ACC112 (cell line): Measurements from ENCODE around the gene CREB5.

Experiments
- H2AFZ ChIP-seq: fragments of 200-600 bp; sonication (generic); one replicate; pipeline ENCODE4 v1.6.0; 2017; ENCODE audit warnings: antibody characterized with exemption, low read length; ENCODE audit not compliant: unreplicated experiment
- H3K27ac ChIP-seq: fragments of 200-600 bp; sonication (generic); 2 replicates; pipeline ENCODE4 v1.5.1; 2014; ENCODE audit warnings: low read depth, mild to moderate bottlenecking, antibody characterized with exemption, low read length, moderate library complexity
- H3K27me3 ChIP-seq: fragments of 200-600 bp; sonication (generic); 2 replicates; pipeline ENCODE4 v1.6.1; 2014; ENCODE audit warnings: mild to moderate bottlenecking, antibody characterized with exemption, low read length, moderate library complexity, mixed read lengths; ENCODE audit not compliant: insufficient read depth
- H3K36me3 ChIP-seq: fragments of 200-600 bp; sonication (generic); 2 replicates; pipeline ENCODE4 v1.6.1; 2016; ENCODE audit warnings: mild to moderate bottlenecking, antibody characterized with exemption, low read length, moderate library complexity, mixed read lengths; ENCODE audit not compliant: insufficient read depth
- H3K4me1 ChIP-seq: fragments of 200-600 bp; sonication (generic); one replicate; pipeline ENCODE4 v1.6.1; 2016; ENCODE audit warnings: low read length, mixed read lengths; ENCODE audit not compliant: insufficient read depth, unreplicated experiment, control insufficient read depth
- H3K4me3 ChIP-seq: fragments of 200-600 bp; sonication (generic); 2 replicates; pipeline ENCODE4 v1.5.1; 2014; ENCODE audit warnings: mild to moderate bottlenecking, low read depth, low read length
- H3K79me2 ChIP-seq: fragments of 200-600 bp; sonication (generic); one replicate; pipeline ENCODE4 v1.6.0; 2016; ENCODE audit warnings: low read length; ENCODE audit not compliant: control insufficient read depth, unreplicated experiment, insufficient read depth

Gene CREB5

DNA sequence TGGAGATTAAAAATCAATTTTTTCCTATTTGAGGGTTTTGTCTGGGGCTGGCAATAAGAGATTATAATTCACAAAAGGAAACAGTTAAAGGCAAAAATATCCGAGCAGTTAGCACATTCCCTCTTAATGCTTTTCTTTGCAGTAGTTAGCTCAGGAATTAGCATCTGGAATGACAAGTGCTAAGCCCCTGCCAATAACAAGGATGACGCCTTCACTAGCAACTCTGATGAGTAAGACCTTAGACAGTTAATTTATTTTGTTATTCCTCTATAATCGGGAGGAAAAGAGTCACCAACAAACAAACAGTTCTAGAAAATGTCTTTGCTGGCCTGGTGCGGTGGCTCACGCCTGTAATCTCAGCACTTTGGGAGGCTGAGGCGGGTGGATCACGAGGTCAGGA is 394.5 kb downstream of the CREB5 start:
- peaks cover 23% of the 10 kb centered on the region for H3K4me1 ChIP-seq
- H2AFZ ChIP-seq = no peak overlapping the region
- no peaks in the 10 kb centered on the region for H3K36me3 ChIP-seq
- H3K27me3 ChIP-seq = no peaks in the 10 kb centered on the region
- H3K79me2 ChIP-seq = no peaks in the 10 kb centered on the region
- H3K27ac ChIP-seq = no peak overlapping the region
- H3K4me3 ChIP-seq = no peak overlapping the region

- Histone ChIP-seq H3K79me2 (no peaks in the 10 kb centered on the region), H3K4me3 (no peak overlapping the region), H3K4me1 (peaks cover 23% of the 10 kb centered on the region), H3K27me3 (no peaks in the 10 kb centered on the region), H3K27ac (no peak overlapping the region), H2AFZ (no peak overlapping the region), H3K36me3 (no peaks in the 10 kb centered on the region)
These were observed 395.2 kb downstream of the CREB5 start for GRCh38 chr7:28807396-28807994.

- Histone ChIP-seq H3K36me3 (no peaks in the 10 kb centered on the region), H3K4me1 (peaks cover 23% of the 10 kb centered on the region), H3K79me2 (no peaks in the 10 kb centered on the region), H2AFZ (no peak overlapping the region), H3K27ac (no peak overlapping the region), H3K4me3 (no peak overlapping the region), H3K27me3 (no peaks in the 10 kb centered on the region)
These were observed 396.6 kb downstream of the CREB5 start for GRCh38 chr7:28808796-28809533.

DNA sequence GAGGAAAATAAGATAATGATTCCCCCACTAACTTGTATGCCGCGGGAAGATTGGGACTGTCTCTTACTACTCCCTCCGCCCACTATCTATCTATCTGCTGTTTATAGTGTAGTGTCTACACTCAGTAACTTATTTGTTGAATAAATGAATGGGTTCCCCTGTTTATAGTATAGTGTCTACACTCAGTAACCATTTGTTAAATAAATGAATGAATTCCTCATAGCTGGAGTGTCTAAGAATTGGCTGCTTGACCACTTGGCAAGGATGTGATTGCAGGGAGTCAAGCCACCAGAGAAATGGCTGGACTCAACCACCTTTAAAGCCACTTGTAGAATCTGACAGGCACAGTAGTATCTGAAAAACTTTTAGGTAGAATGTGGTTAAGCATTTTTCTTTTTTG is 398.7 kb downstream of the CREB5 start:
- peaks cover 13% of the 10 kb centered on the region for H3K4me1 ChIP-seq
- H3K27ac ChIP-seq = no peak overlapping the region
- H2AFZ ChIP-seq = no peak overlapping the region
- H3K27me3 ChIP-seq = no peaks in the 10 kb centered on the region
- H3K4me3 ChIP-seq = no peak overlapping the region
- no peaks in the 10 kb centered on the region for H3K79me2 ChIP-seq
- no peaks in the 10 kb centered on the region for H3K36me3 ChIP-seq

DNA sequence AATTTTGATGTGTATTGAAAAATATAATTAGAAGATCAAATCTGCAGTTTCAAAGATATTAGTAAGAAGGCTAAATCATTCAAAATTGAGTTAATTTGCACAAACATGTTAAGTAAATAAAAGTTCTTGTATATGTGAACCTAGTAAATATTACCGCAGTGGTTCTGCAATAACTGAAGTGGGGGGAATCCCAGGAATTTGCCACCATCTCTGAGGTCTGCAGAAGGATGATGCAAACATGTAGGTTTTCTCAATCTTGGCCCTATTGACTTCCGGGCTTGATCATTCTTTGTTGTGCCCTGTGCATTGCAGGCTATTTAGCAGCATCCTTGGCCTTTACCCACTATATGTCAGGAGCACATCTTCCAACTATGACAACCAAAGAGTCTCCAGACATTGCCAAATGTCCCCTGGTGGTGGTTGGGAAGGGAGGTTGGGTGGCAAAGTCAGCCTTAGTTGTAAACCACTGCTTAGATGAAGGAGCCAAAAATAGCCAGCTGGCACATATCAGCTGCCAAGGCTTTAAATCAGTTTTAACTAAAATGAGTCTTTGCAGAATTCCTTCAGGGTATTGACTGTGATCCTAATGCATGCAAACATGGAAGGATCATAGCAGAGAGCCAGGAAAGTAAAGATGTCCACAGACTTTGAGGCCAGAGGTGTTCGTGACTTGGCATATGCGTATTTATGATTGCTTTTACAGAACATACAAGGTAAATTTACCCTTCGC is 399.5 kb downstream of the CREB5 start:
- no peak overlapping the region for H3K27ac ChIP-seq
- H3K36me3 ChIP-seq = no peaks in the 10 kb centered on the region
- peaks cover 13% of the 10 kb centered on the region for H3K4me1 ChIP-seq
- H3K4me3 ChIP-seq = no peak overlapping the region
- H2AFZ ChIP-seq = no peak overlapping the region
- no peaks in the 10 kb centered on the region for H3K79me2 ChIP-seq
- no peaks in the 10 kb centered on the region for H3K27me3 ChIP-seq

DNA sequence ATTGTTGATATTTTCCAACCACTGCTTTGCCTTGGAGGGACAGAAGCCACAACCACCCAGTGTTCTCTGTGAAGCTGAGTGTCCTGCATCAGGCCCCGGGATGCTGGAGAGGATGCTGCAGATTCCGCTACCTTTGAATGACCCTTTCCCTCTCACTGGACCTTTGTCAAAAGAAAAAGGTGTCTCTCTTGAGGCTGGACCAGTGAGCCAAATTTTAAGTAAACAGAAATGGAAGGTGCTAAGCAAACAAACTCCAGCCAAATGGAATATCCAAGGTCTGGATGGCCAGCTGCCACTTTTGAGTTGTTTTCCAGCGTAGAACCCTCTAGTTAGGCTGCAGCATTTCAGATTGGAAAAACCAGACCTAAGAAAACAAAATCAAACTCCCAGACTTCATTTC is 400.3 kb downstream of the CREB5 start:
- no peak overlapping the region for H3K27ac ChIP-seq
- no peaks in the 10 kb centered on the region for H3K79me2 ChIP-seq
- no peak overlapping the region for H3K4me3 ChIP-seq
- H3K36me3 ChIP-seq = no peaks in the 10 kb centered on the region
- H3K27me3 ChIP-seq = no peaks in the 10 kb centered on the region
- peaks cover 9% of the 10 kb centered on the region for H3K4me1 ChIP-seq
- no peak overlapping the region for H2AFZ ChIP-seq

GRCh38 chr7:28813243-28813962 is 401.1 kb downstream of the CREB5 start:
- Histone ChIP-seq H3K36me3 (no peaks in the 10 kb centered on the region), H3K4me3 (no peak overlapping the region), H3K4me1 (peaks cover 3% of the 10 kb centered on the region), H3K27ac (no peak overlapping the region), H3K79me2 (no peaks in the 10 kb centered on the region), H3K27me3 (no peaks in the 10 kb centered on the region), H2AFZ (no peak overlapping the region)

DNA sequence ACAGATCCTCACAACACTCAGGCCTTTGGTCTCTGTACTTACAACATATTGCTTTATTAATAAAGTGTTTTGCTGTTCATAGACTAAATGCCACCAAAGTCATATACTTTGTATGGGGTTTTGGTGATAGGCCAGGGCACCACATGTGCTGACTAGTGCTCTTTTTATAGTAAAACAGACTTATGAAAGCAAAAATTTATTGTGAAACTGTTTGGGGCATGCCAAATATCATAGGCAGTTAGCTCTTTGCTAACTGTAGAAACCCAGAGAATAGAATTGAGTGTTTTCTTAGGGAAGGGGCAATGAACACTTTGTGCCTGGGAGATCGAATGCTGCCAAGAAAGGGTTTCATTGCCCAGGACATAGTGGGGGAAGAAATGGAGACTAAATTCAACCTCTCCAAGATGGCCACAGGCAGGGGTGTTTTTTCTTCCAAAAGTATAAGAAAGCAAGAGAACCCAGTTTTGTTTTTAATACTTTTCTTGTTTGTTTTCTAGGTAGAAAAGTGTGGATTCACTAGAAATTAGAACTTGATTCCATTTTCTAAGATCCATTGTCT is 403.1 kb downstream of the CREB5 start:
- no peaks in the 10 kb centered on the region for H3K36me3 ChIP-seq
- no peaks in the 10 kb centered on the region for H3K79me2 ChIP-seq
- no peak overlapping the region for H3K4me3 ChIP-seq
- no peaks in the 10 kb centered on the region for H3K27me3 ChIP-seq
- H3K4me1 ChIP-seq = no peaks in the 10 kb centered on the region
- no peak overlapping the region for H2AFZ ChIP-seq
- no peak overlapping the region for H3K27ac ChIP-seq

DNA sequence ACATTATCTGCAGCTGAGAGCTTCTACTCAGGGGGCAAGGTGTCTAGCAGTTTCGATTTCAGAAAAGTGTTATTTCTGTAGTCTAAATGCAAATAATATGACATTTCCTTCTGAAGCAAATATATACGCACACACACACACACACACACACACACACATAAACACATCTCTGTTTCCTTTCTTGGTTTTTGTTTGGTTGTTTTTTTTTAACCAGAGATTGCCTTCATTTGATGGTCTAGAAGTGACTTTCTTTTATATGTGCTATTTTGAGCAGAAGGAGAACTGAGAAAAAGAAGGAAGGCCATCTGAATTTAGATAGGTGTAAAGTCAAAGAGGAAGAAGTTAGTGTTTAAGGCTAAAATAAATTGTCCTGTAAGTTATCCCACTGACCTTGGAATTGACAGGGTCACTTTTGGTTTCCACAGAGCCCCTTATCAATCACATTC is 403.6 kb downstream of the CREB5 start:
- no peaks in the 10 kb centered on the region for H3K27me3 ChIP-seq
- no peaks in the 10 kb centered on the region for H3K4me1 ChIP-seq
- no peaks in the 10 kb centered on the region for H3K79me2 ChIP-seq
- H3K27ac ChIP-seq = no peak overlapping the region
- H3K36me3 ChIP-seq = no peaks in the 10 kb centered on the region
- no peak overlapping the region for H3K4me3 ChIP-seq
- H2AFZ ChIP-seq = no peak overlapping the region

- Histone ChIP-seq H3K4me1 (no peaks in the 10 kb centered on the region), H3K4me3 (no peak overlapping the region), H3K27ac (no peak overlapping the region), H3K79me2 (no peaks in the 10 kb centered on the region), H3K36me3 (no peaks in the 10 kb centered on the region), H2AFZ (no peak overlapping the region), H3K27me3 (no peaks in the 10 kb centered on the region)
These were observed 406.7 kb downstream of the CREB5 start for GRCh38 chr7:28818996-28819395.
